AG04450 (cell line): ENCODE results near the gene ZNF804B. TPM values are rescaled to one million over a fixed set of nuclear protein-coding genes. Genes with fewer than 3 reads are reported as not detected.

Experiments used
- CTCF ChIA-PET: fragments of 300-600, 350-600 bp; formaldehyde crosslinking; extraction: SDS; loops from one replicate; lab custom pipeline; 2022; ENCODE audit warnings: antibody characterized with exemption, inconsistent platforms; lab: Charles Lee
- POLR2A ChIA-PET: fragments of 350-600 bp; formaldehyde crosslinking; extraction: SDS; loops from one replicate; lab custom pipeline; 2021; ENCODE audit warnings: antibody characterized with exemption, inconsistent platforms; lab: Yijun Ruan, JAX
- DNase-seq: peaks from one replicate; pipeline ENCODE4 v3.0.0-alpha.2; 2011; ENCODE audit warnings: low read depth, low spot score
- H3K27ac ChIP-seq: one replicate; pipeline ENCODE4 v1.5.1; 2012; ENCODE audit warnings: low read depth, low read length, control low read depth
- H3K27me3 ChIP-seq: one replicate; pipeline ENCODE4 v1.6.0; 2012; ENCODE audit warnings: low read length; ENCODE audit not compliant: control insufficient read depth, insufficient read depth
- H3K4me3 ChIP-seq: 2 replicates; pipeline ENCODE4 v1.5.1; 2011; ENCODE audit warnings: mild to moderate bottlenecking, low read depth, low read length, control low read depth
- H3K9me3 ChIP-seq: 2 replicates; pipeline ENCODE4 v1.5.1; 2012; ENCODE audit warnings: low read length; ENCODE audit not compliant: control insufficient read depth, insufficient read depth
- CTCF ChIP-seq: IDR thresholded peaks from 2 replicates; pipeline ENCODE4 v1.5.1; 2011; ENCODE audit warnings: low read depth, low read length, control low read depth, inconsistent platforms
- polyA plus RNA-seq: library from polyadenylated mRNA; depleted of rRNA; stranded (reverse); fragments of >200 nt; gene quantifications from 2 replicates; pipeline ENCODE4 v1.2.3, GENCODE V29; 2011

The ZNF804B gene
- polyA plus RNA-seq, 1 experiment: not detected

- ChIA-PET POLR2A (no interaction called here), CTCF (no interaction called here)
- Histone ChIP-seq H3K27me3 (no peaks in the 10 kb centered on the region), H3K27ac (no peak overlapping the region), H3K4me3 (no peak overlapping the region), H3K9me3 (peaks cover 3% of the 10 kb centered on the region; the same call in 1 of the 2 replicates)
- no peak for DNase-seq
- no peak for TF ChIP-seq CTCF
These were observed 125.6 kb downstream of the ZNF804B start for GRCh38 chr7:88885131-88885530.

GRCh38 chr7:88888684-88889083, 129.2 kb downstream of the ZNF804B start:
- H3K4me3 ChIP-seq: no peak overlapping the region
- H3K27ac ChIP-seq: no peak overlapping the region
- ChIA-PET CTCF (no interaction called here), POLR2A (no interaction called here)
- no peaks in the 10 kb centered on the region for H3K27me3 ChIP-seq
- no peak for TF ChIP-seq CTCF
- H3K9me3 ChIP-seq: peaks cover 3% of the 10 kb centered on the region; the same call in 1 of the 2 replicates
- no peak for DNase-seq

- no peak for TF ChIP-seq CTCF
- Histone ChIP-seq H3K9me3 (peaks cover 2% of the 10 kb centered on the region; the same call in 1 of the 2 replicates), H3K27ac (no peak overlapping the region), H3K4me3 (no peak overlapping the region), H3K27me3 (no peaks in the 10 kb centered on the region)
- no peak for DNase-seq
- ChIA-PET POLR2A (no interaction called here), CTCF (no interaction called here)
These were observed 151.0 kb downstream of the ZNF804B start for GRCh38 chr7:88910516-88910915.

- ChIA-PET POLR2A (no interaction called here), CTCF (no interaction called here)
- Histone ChIP-seq H3K27me3 (no peaks in the 10 kb centered on the region), H3K4me3 (no peak overlapping the region), H3K9me3 (peaks cover 2% of the 10 kb centered on the region; the same call in 1 of the 2 replicates), H3K27ac (no peak overlapping the region)
- no peak for TF ChIP-seq CTCF
- no peak for DNase-seq
These were observed 153.4 kb downstream of the ZNF804B start for GRCh38 chr7:88912852-88913251.

GRCh38 chr7:88915615-88916014, 156.1 kb downstream of the ZNF804B start:
- no peak for TF ChIP-seq CTCF
- Histone ChIP-seq H3K27ac (no peak overlapping the region), H3K4me3 (no peak overlapping the region), H3K27me3 (no peaks in the 10 kb centered on the region), H3K9me3 (peaks cover 2% of the 10 kb centered on the region; the same call in 1 of the 2 replicates)
- ChIA-PET CTCF (no interaction called here), POLR2A (no interaction called here)
- no peak for DNase-seq
